Sigmoid colon (tissue), 4 donors: ENCODE results near the gene YPEL5.

Source experiments
- CTCF ChIP-seq, 4 experiments: fragments of 450-650 bp in 3 of 4; fragments of 200-600 bp in 1 of 4; IDR thresholded peaks; one replicate each; pipeline ENCODE4 v1.5.1; 2016 to 2019; ENCODE audit warnings: antibody characterized with exemption in 4 of 4, mild to moderate bottlenecking in 3 of 4, moderate library complexity in 2 of 4
- EP300 ChIP-seq, 4 donors: sonication (generic); formaldehyde crosslinking; IDR thresholded peaks; one replicate each; pipeline ENCODE4 v1.6.1; 2017; ENCODE audit warnings: antibody characterized with exemption in 4 of 4
- POLR2A ChIP-seq, 2 donors: fragments of 450-650 bp; IDR thresholded peaks; one replicate each; pipeline ENCODE4 v1.6.1; 2016; ENCODE audit warnings: antibody characterized with exemption in 2 of 2, mild to moderate bottlenecking in 2 of 2, moderate library complexity in 2 of 2
- POLR2AphosphoS5 ChIP-seq, 4 donors: sonication (generic); formaldehyde crosslinking; IDR thresholded peaks; one replicate each; pipeline ENCODE4 v1.6.1; 2017; ENCODE audit warnings: antibody characterized with exemption in 4 of 4

GRCh38 chr2:30188292-30188691, 41.5 kb downstream of the YPEL5 start:
- no peak for TF ChIP-seq CTCF (IDR thresholded peaks at IDR 0.05)
- no peak for TF ChIP-seq POLR2A (IDR thresholded peaks at IDR 0.05)
- no peak for TF ChIP-seq EP300 (IDR thresholded peaks at IDR 0.05)
- no peak for TF ChIP-seq POLR2AphosphoS5 (IDR thresholded peaks at IDR 0.05)
